Panc1 (cell line): ENCODE results near the gene RMC1. TPM values are rescaled to one million over a fixed set of nuclear protein-coding genes. Genes with fewer than 3 reads are reported as not detected.

Experiments used
- ATAC-seq: fragments of 200-7000 bp; cut with Tn5 transposase; 2 replicates; pipeline ENCODE4 v1.9.1; 2020; ENCODE audit warnings: mild to moderate bottlenecking, moderate library complexity
- BruUV-seq: library from RNA; stranded (reverse); fragments of 400-500 nt; replicated peaks from 2 replicates; lab custom pipeline; 2021; lab: Mats Ljungman, UMichigan
- CTCF ChIA-PET: fragments of 300-600 bp; sonication (Branson Sonifier 250); formaldehyde crosslinking; loops from one replicate; lab custom pipeline; 2022; ENCODE audit warnings: antibody characterized with exemption; lab: Charles Lee
- POLR2A ChIA-PET: fragments of 300-600 bp; sonication (Branson Sonifier 250); formaldehyde crosslinking; loops from one replicate; lab custom pipeline; 2022; ENCODE audit warnings: antibody characterized with exemption; lab: Charles Lee
- DNase-seq: peaks from one replicate; pipeline ENCODE4 v3.0.0-alpha.2; 2010; ENCODE audit warnings: low read depth, low spot score
- H3K27ac ChIP-seq: 2 replicates; pipeline ENCODE4 v1.5.1; 2011; ENCODE audit warnings: mild to moderate bottlenecking, low read length, inconsistent platforms
- H3K27me3 ChIP-seq: fragments of 200-500 bp; sonication (Bioruptor generic); 2 replicates; pipeline ENCODE4 v1.6.0; 2014; ENCODE audit warnings: low read length, inconsistent platforms; ENCODE audit not compliant: control insufficient read depth, insufficient read depth
- H3K36me3 ChIP-seq: fragments of 200-500 bp; sonication (Bioruptor generic); 2 replicates; pipeline ENCODE4 v1.5.1; 2014; ENCODE audit warnings: inconsistent platforms, mild to moderate bottlenecking, low read length, moderate library complexity; ENCODE audit not compliant: control insufficient read depth, insufficient read depth
- H3K4me1 ChIP-seq: 2 replicates; pipeline ENCODE4 v1.5.1; 2011; ENCODE audit warnings: inconsistent platforms, mild to moderate bottlenecking, low read length, moderate library complexity; ENCODE audit not compliant: control insufficient read depth, insufficient read depth
- H3K4me3 ChIP-seq, 2 experiments: 2 replicates each; pipeline ENCODE4 v1.5.1; 2011 to 2012; ENCODE audit warnings: low read depth in 2 of 2, low read length in 2 of 2, mild to moderate bottlenecking in 2 of 2, inconsistent platforms in 1 of 2, moderate library complexity in 1 of 2
- H3K9me3 ChIP-seq: fragments of 200-500 bp; sonication (Bioruptor generic); 2 replicates; pipeline ENCODE4 v1.5.1; 2014; ENCODE audit warnings: low read depth, mild to moderate bottlenecking, inconsistent platforms, low read length, moderate library complexity; ENCODE audit not compliant: control insufficient read depth, insufficient read depth
- POLR2AphosphoS5 ChIP-seq: IDR thresholded peaks from 2 replicates; pipeline ENCODE4 v1.6.1; 2012; ENCODE audit warnings: mild to moderate bottlenecking, low read depth, low read length, moderate library complexity
- SIN3A ChIP-seq: IDR thresholded peaks from 2 replicates; pipeline ENCODE4 v1.6.1; 2012; ENCODE audit warnings: low read depth, mild to moderate bottlenecking, low read length, moderate library complexity, borderline replicate concordance; ENCODE audit not compliant: insufficient read depth
- TCF7L2 ChIP-seq: IDR thresholded peaks from 2 replicates; pipeline ENCODE4 v1.6.1; 2011; ENCODE audit warnings: mild to moderate bottlenecking, low read depth, low read length, inconsistent platforms
- in situ Hi-C: cut with HindIII; loops from 2 replicates; pipeline ENCODE4 v1.10.0; 2016; ENCODE audit warnings: low sequenced_read_pairs, low pct_unique_long_range_greater_than_20kb
- intact Hi-C: fragments of 100-400 bp; cut with micrococcal nuclease; formaldehyde crosslinking; loops from one replicate; pipeline ENCODE4 v1.10.0; 2022; ENCODE audit not compliant: unreplicated experiment
- total RNA-seq: library from RNA; stranded (reverse); gene quantifications from one replicate; pipeline ENCODE4 v1.2.1, GENCODE V29; 2021; ENCODE audit not compliant: unreplicated experiment
- TF ChIP-seq, protein P1 (sequence below), 2 experiments: IDR thresholded peaks; 2 replicates each; pipeline ENCODE4 v1.6.1; 2011 to 2012; ENCODE audit warnings: low read depth in 2 of 2, control low read depth in 1 of 2, low read length in 1 of 2, mild to moderate bottlenecking in 1 of 2, moderate library complexity in 1 of 2; ENCODE audit not compliant: insufficient read depth in 1 of 2
- TF ChIP-seq, protein P2 (sequence below): fragments of 450-650 bp; IDR thresholded peaks from 2 replicates; pipeline ENCODE4 v1.5.1; 2017; ENCODE audit warnings: mild to moderate bottlenecking

RMC1 gene
- total RNA-seq, 1 experiment from 2014 or later, result 57.4 TPM

DNA sequence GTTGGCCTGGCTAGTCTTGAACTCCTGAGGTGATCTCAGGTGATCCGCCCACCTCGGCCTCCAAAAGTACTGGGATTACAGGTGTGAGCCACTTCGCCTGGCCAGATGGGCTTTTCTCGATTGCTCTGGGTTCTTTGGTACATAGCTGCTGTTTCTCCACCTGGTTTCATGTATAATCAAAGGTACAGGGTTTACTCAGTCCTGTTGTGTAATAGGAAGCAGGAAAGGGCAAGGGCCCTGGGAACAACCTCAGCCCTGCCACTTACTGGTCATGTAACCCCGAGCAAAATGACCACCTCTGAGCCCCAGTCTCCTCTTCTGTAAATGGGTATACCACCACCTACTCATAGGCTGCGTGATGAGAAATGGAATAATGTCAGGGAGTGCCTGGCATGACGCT, 34.0 kb downstream of the RMC1 start:
- in situ Hi-C loops, result no loop called here
- Histone ChIP-seq H3K9me3 (no peaks in the 10 kb centered on the region), H3K36me3 (peaks cover 39% of the 10 kb centered on the region), H3K27ac (no peak overlapping the region), H3K27me3 (no peaks in the 10 kb centered on the region), H3K4me1 (no peaks in the 10 kb centered on the region), H3K4me3 (no peak overlapping the region)
- ChIA-PET POLR2A (interaction anchor here (0.6 kb wide), 1 partner anchor 542 kb away, joined by 3 read pairs; no protein-coding TSS in a partner anchor), CTCF (no interaction called here)
- BruUV-seq, result no TSS peak
- DNase-seq (no peak), ATAC-seq (no peak)
- intact Hi-C loops, result no loop called here
- TF ChIP-seq, protein P1, sequence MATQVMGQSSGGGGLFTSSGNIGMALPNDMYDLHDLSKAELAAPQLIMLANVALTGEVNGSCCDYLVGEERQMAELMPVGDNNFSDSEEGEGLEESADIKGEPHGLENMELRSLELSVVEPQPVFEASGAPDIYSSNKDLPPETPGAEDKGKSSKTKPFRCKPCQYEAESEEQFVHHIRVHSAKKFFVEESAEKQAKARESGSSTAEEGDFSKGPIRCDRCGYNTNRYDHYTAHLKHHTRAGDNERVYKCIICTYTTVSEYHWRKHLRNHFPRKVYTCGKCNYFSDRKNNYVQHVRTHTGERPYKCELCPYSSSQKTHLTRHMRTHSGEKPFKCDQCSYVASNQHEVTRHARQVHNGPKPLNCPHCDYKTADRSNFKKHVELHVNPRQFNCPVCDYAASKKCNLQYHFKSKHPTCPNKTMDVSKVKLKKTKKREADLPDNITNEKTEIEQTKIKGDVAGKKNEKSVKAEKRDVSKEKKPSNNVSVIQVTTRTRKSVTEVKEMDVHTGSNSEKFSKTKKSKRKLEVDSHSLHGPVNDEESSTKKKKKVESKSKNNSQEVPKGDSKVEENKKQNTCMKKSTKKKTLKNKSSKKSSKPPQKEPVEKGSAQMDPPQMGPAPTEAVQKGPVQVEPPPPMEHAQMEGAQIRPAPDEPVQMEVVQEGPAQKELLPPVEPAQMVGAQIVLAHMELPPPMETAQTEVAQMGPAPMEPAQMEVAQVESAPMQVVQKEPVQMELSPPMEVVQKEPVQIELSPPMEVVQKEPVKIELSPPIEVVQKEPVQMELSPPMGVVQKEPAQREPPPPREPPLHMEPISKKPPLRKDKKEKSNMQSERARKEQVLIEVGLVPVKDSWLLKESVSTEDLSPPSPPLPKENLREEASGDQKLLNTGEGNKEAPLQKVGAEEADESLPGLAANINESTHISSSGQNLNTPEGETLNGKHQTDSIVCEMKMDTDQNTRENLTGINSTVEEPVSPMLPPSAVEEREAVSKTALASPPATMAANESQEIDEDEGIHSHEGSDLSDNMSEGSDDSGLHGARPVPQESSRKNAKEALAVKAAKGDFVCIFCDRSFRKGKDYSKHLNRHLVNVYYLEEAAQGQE (IDR thresholded peaks at IDR 0.05; ENCODE audit: insufficient read depth in 1 of 2, low read depth in 2 of 2, low read length in 1 of 2), result no peak
- TF ChIP-seq TCF7L2 (no peak), SIN3A (no peak), POLR2AphosphoS5 (no peak)
- TF ChIP-seq, protein P2, sequence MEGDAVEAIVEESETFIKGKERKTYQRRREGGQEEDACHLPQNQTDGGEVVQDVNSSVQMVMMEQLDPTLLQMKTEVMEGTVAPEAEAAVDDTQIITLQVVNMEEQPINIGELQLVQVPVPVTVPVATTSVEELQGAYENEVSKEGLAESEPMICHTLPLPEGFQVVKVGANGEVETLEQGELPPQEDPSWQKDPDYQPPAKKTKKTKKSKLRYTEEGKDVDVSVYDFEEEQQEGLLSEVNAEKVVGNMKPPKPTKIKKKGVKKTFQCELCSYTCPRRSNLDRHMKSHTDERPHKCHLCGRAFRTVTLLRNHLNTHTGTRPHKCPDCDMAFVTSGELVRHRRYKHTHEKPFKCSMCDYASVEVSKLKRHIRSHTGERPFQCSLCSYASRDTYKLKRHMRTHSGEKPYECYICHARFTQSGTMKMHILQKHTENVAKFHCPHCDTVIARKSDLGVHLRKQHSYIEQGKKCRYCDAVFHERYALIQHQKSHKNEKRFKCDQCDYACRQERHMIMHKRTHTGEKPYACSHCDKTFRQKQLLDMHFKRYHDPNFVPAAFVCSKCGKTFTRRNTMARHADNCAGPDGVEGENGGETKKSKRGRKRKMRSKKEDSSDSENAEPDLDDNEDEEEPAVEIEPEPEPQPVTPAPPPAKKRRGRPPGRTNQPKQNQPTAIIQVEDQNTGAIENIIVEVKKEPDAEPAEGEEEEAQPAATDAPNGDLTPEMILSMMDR, result no peak

DNA sequence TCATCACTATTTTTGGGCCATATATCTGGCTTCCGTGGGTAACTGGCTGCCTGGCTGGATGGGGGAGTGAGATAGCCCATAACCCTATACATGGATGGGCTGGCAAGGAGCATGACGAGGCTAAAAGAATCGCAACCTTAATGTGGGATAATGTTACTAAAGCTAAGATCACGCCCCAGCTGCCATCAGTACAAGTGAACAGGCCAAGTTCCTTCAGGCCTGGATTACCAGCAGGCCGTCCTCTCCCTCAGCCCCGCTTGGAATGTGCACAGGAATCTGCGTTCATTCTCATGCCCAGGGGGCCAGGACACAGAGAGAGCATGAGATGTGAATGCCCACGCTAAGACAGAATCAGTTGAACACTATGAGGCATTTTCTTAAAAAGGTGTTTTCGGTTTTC, 34.7 kb downstream of the RMC1 start:
- BruUV-seq, result no TSS peak
- CTCF ChIA-PET, result no interaction called here
- DNase-seq (no peak), ATAC-seq (no peak)
- TF ChIP-seq, protein P2, result no peak
- no peak for TF ChIP-seq TCF7L2
- peaks cover 39% of the 10 kb centered on the region for H3K36me3 ChIP-seq
- no peak overlapping the region for H3K4me3 ChIP-seq
- in situ Hi-C loops (no loop called here), intact Hi-C loops (no loop called here)
- no peaks in the 10 kb centered on the region for H3K27me3 ChIP-seq
- POLR2A ChIA-PET, result no interaction called here
- H3K27ac ChIP-seq, result no peak overlapping the region
- H3K4me1 ChIP-seq, result no peaks in the 10 kb centered on the region
- no peaks in the 10 kb centered on the region for H3K9me3 ChIP-seq
